Stimulated activated CD4-positive, alpha-beta T cell treated with anti-CD3 and anti-CD28 coated beads, Interleukin-12 subunit alpha, Interleukin-12 subunit beta, amount 100 ng/mL, for 24 hours (primary cell): Measurements from ENCODE around the gene ALG9.

ENCODE experiments used
- DNase-seq, 2 experiments: peaks; one replicate each; pipeline ENCODE4 v3.0.0-alpha.2; 2020; ENCODE audit warnings: low read depth in 2 of 2

The ALG9 gene

DNA sequence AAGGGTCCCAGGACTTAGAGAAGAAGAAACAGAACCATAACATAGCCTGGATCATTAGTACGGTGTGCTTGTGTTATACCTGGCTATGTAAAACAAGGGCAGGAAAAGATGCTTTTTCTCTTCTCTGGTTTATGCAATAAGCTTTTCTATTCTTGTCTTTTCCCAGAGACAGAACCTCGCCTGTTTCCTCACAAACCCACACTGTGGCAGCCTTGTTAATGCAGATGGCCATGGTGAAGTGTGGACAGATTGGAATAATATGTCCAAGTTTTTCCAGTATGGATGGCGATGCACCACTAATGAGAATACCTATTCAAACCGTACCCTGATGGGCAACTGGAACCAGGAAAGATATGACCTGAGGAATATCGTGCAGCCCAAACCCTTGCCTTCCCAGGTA, 10.8 kb upstream of the ALG9 start:
- DNase-seq: no peak

DNA sequence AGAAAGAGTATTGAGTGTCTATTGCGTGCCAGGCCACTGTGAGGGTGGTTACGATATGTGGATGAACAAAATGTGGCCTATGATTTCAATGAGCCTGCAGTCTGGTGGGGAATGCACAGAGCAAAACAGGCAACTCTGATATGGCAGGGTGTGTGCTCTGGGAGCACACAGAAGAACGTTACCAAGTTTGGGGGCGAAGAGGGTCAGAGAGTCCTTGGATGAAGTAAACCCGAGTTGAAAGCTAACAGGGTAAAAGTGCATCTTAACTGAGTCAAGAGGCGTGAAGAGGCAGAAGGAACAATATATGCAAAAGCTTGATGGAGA, 8.2 kb upstream of the ALG9 start:
- no peak for DNase-seq

DNA sequence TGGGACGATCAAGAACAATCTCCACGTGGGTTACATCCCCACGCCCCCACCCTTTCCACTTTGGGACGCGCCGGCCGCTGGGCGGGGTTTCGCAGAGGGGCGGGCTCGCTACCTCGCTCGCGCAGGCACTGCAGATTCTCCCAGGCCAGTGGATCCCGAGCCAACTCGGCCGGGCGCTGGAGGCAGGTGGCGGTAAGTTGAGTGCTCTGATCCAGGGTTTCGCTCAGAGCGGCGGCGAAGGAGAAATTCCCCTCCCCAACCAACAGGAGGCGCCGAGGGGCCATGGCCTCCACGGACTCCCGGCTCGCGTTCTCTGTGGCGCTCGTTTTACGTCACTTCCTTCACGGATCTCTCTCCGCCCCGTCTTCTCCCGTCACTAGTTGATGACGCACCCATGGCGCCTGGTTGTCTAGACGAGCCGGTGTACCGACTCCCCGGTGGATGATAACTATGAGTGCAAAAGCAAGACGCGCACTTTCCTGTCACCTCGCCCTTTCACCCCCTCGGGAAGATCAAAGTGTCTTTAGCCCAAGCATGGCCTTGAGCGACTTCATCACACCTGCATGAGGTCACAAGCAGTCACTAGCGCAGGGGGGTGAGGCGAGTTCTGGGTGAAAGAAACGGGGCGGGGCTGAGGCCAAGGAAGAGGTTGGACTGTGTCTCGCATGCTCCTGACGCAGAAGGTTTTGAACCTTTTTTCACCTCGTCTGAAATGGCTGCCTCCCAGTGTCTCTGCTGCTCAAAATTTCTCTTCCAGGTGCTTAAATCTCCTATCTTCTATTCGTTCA, 7.7 kb upstream of the ALG9 start, which contains the start of the genes CFAP68 and FDXACB1:
Gene CFAP68 (plus strand): TSS at position 693 of the 788 bp plus-strand sequence. CDS start 20 bp downstream, at position 713.
Gene FDXACB1 (minus strand): TSS at position 317 of the 788 bp plus-strand sequence. CDS start 33 bp downstream, at position 284.
- DNase-seq: peak; percentile 87 to 91

DNA sequence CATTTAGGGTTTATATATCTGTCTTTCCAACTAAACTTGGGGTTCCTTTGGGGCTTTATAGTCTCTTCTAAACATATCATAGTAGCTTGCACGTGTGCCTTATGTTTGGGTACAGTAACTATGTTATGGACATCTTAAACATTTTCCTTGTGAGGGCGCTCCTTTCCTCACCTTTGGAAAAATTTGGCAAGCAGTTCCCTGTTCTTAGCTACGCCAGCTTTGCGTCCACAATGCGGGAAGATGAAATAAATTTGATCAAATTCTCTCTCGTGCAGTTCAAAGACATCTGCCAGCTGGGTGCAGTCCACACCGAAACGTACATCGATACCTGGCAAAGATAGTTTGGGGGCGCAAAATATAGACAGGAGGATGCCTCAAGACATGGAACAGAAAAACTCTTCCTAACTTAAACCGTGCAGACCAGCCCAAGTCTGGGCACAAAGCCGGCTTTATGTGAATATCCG, 7.0 kb upstream of the ALG9 start:
- no peak for DNase-seq

DNA sequence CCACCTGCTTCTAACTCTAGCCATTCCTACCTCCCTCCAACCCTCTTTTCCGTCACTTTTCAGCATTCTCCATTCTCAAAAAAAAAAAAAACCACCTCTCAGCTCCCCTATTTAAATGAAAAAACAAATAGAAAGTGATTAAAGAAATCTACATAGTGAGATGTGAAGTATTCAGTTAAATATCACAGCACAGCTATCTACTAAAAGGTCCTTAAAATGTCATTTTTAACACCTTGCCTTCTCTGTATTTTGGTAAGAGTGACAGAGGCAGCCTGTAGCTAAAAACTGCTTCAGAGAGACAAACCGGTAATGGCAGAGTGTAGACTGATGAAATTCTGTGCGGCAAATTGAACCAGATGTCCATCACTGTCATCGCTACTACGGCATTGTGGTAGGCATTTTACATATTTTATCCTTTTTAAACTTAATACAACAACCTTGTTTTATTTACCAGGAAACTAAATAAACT, 346 bp upstream of the ALG9 start:
- DNase-seq: no peak

- DNase-seq: no peak
Measured at GRCh38 chr11:111870522-111870885, 877 bp downstream of the ALG9 start.

DNA sequence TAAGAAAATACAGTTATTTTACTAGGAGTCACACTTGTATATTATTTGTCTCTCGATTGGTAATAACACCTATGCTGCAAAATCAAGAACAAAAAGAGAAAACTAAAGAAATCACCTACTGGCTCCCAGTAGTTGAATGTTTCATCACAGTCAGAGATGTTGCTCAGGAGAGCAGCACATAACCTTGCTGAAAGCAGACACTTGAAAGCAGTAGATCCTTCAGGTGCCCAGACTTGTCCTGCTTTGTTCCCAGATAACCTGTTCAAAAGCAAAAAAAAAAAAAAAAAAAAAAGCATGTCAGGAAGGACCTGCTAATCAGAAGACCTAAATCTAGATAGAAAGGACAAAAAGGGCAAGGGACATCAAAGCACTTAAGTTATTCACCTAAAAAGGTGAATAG, 1.3 kb downstream of the ALG9 start:
- DNase-seq: no peak

DNA sequence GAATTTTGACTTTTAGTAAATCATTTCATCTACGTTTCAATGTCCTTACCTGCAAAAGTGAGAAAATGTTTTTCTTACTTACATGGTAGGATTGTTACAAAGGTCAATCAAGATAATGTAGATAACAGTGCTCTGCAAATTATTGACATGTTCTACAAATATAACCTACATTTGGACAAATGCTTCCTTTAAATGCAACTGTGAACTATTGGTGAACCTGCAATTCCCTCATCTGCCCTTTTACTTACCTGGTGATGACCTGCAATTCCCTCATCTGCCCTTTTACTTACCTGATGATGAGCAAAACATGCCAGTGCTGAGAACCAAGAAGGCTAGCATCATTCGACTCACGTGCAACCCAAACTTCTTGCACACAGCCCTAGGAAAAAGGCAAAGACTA, 11.1 kb downstream of the ALG9 start:
- DNase-seq: no peak

DNA sequence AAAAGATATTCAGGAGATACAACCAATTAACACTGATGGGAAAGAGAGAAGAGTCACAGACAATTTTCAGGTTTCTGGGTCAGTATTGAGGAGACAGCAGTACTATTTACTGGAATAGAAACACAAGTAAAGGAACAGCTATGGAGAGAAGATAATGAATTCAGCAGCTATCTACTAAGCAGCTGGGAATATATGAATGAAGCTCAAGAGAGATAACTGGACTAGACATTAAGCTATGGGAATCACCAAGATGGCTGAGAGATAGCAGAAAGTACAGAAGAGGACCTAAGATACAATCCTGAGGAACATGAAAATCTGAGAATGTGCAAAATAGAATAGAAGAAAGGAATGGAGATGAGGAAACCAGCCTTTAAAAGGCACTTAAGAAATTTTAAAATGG, 15.9 kb downstream of the ALG9 start:
- no peak for DNase-seq

- DNase-seq: no peak
Measured at GRCh38 chr11:111852103-111852502, 19.3 kb downstream of the ALG9 start.

- DNase-seq: no peak
Measured at GRCh38 chr11:111851636-111852035, 19.7 kb downstream of the ALG9 start.

DNA sequence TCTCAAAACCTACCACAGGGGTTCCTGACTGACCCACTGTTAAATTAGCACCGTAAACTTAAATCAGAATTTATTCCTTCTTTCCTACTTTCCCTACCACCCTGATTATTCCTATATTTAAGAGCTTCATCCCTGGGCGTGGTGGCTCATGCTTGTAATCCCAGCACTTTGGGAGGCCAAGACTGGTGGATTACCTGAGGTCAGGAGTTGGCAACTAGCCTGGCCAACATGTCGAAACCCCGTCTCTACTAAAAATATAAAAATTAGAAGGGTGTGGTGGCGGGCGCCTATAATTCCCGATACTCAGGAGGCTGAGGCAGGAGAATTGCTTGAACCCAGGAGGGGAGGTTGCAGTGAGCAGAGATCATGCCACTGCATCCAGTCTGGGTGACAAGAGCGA, 20.3 kb downstream of the ALG9 start:
- DNase-seq: no peak

DNA sequence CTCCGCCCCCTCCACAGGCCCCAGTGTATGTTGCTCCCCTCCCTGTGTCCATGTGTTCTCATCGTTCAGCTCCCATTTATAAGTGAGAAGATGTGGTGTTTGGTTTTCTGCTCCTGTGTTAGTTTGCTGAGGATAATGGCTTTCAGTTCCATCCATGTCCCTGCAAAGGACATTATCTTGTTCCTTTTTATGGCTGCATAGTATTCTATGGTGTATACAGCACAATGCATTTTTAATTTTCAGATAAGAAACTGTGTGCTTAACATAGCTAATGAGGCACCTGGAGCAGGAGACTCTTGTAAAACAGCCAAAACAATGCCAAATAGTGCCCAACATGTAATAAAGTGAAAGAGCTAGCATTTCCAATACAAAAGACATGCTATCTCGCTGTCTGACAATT, 21.8 kb downstream of the ALG9 start:
- no peak for DNase-seq

DNA sequence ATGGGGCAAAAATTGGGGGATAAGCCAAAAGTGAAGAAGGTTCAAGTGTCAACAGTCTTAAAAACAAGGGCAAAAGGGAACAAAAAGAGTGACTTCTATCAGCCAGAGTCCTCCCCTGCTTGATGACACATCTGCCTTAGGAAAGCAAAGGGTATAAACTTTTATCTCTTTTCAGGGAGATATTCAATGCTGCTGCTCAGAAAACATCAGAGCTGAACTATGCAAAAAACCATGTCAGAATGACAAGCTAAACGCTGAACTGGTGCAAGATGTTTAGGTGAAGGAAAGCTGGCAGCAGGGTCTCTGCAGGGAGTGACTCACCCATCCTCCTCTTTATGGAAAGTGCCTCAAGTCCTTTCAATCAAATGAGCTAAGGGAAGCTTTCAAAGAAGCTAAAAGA, 24.7 kb downstream of the ALG9 start:
- DNase-seq: no peak

- no peak for DNase-seq
Measured at GRCh38 chr11:111846063-111846462, 25.3 kb downstream of the ALG9 start.

DNA sequence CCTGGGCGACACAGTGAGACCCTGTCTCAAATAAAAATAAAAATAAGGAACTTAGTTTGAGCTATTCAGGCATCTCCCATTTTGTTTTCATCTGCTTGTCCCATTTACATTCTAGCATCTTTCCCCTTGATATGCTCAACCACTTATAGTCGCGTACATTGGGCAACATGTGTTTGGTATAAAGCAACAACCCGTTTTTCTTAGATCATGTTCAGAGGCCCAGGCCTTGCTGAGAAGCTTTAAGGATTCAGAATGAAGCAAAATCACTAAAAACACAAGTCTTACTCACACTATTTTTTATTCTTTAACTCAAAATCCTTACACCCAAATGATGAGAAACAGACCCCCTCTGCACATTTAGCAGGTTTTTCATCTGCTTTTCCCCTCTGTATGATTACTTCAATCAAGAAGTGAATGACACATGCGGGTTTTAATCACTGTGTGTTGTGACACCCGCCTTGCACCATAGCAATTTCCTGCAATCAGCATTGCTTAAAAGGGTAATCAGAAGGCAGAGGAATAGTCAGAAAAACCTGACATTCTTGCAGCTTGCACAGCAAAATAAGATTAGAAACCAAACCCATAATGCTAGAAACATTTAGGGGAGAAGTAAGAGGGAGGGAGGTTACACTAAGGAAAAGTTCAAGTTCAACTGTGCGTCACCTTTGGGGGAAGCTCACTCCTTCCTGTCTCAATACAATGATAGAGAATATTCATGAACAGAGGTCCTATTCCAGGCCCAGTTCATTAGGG, 25.9 kb downstream of the ALG9 start:
- DNase-seq: no peak

- DNase-seq: no peak
Measured at GRCh38 chr11:111843661-111844060, 27.7 kb downstream of the ALG9 start.

DNA sequence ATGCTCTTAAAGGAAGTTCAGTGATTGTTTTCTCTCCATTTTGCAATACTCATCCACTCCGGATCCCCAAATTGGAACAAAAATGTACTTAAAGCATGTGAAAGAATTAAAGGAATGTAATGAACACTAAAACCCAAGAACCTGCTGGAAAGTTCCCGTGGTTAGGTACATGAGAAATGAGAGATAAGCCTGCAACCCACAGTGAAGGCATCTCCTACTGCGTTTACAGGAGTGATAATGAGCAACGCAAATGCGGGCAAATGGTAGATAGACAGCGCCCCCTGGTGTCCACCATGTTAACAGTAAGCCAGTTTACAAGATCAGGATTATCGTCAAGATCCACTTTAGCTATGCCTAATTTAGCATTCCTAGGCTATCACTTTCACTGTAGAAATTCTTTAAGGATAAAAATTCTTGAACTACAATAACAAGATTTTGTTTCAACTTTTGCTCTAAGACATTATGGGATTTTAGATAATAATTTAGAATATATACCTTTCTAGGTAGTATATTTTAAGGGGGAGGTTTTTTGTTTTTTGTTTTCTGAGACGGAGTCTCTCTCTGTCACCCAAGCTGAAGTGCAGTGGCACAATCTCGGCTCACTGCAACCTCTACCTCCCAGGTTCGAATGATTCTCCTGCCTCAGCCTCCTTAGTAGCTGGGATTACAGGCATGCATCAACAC, 29.9 kb downstream of the ALG9 start:
- DNase-seq: peak; percentile 63 to 91

GRCh38 chr11:111840143-111840542, 31.2 kb downstream of the ALG9 start:
- DNase-seq: no peak

DNA sequence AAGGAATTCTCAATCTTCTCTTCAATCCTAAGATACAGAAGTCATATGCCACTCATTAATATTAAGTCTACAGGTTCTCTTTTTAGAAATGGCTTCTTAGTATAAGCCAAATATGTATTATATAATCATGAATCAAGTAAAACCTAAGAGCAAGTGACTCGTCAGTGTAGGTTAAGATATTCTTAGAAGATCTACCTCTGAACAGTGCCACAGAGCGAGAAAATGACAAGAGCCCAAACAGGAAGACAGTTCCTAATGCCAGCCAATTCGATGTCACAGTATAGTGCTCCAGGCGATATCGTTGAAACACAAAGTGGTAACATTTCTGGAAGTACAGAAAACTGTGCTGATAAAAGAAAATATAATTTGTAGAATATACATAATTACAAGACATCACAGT, 33.3 kb downstream of the ALG9 start:
- no peak for DNase-seq

- DNase-seq: no peak
Measured at GRCh38 chr11:111837366-111837891, 34.0 kb downstream of the ALG9 start.

- DNase-seq: no peak
Measured at GRCh38 chr11:111836721-111837120, 34.7 kb downstream of the ALG9 start.
